NCI-H1092 treated with DMSO at 0.1 percent for 48 hours (cell line): ENCODE data around the gene UBA1.

Source experiments
- DNase-seq: peaks from one replicate; lab custom pipeline; 2025; lab: John Stamatoyannopoulos, UW

Gene UBA1

DNA sequence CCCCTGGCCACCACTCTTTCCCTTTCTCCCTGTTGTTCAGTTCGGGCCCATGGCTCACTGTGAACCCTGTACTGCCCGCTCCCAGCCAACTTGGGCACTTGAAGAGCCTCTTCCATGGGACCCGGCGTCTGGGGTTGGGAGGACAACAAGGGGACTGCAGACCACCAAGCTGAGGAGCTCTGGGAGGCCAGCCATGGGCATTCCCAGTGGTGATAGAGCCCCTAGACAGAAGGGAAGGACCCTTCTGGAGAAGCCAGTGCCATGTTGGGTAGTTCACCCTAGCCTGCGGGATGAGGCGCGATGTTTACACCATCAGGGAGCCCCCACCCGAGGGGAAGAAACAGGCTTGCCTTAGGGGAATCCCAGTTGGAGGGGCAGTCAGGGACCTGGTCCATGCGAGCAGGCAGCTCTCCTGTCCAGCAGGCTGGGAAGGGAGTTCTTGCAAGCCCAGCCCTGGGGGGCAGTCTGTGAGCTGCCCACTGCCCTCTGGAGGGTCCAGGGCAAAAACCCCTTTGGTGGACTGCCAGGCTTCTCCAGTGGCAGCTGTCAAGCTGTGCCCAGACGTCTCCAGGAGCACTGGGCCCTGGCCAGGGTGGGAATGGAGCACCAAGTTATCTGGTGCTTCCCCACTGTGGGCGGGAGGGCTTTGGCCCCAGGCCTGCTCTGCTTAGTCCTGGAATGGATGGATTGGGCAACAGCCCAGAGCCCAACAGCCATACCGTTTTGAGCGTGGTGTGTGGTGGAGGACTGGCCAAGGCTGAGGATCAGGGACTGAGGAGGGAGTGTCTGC, 23.7 kb upstream of the UBA1 start:
- no peak for DNase-seq

DNA sequence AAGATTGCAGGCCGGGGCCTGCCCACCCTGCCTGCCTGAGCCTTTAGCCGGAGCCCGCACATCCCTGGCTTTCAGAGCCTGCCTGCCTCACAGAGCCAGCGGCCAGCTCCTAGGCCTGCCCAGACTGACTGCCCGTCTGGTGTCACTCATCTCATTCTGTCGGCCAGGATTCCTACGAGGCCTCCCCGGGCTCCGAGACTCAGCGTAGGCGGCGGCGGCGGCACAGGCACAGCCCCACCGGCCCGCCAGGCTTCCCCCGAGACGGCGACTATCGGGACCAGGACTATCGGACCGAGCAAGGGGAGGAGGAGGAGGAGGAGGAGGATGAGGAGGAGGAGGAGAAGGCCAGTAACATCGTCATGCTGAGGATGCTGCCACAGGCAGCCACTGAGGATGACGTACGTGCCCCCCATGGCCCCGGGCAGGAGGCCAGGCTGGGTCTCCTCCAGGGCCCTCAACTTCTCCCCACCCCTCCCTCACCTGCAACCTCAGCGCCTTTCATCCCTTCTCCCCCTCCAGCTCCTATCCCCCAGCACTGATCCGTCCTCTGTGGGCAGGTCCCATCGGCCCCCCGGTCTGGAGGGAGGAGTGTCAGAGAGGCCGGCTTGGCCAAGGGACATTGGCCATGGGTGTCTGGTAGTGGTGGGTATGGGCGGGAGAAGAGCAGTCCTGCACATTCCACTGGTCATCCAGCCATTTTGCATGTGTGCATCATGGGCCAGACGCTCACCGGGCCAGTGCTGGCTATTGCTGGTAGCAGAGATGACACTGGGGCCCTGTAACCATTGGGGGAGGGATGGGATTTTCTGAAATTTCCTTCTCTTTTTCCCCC, 22.6 kb upstream of the UBA1 start:
- DNase-seq, result no peak

DNA sequence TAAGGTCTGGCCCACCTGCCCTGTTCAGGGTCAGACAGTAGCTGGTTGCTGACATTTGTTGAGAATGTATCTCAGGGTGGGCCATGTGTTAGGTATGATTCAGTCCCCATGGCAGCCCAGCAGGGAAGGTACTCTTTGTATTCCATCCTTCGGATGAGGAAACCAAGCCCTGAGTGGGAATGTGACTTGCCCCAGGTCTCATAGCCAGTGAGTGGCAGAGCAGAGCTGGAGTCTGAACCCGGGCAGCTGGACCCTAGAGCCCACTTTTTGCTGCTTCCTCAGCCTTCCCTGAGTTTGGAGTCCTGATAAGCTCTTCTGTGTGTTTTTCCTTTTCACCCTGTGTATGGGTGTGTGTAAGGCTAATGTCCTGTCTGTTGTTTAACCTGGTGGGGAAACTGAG, 21.6 kb upstream of the UBA1 start:
- DNase-seq, result no peak

DNA sequence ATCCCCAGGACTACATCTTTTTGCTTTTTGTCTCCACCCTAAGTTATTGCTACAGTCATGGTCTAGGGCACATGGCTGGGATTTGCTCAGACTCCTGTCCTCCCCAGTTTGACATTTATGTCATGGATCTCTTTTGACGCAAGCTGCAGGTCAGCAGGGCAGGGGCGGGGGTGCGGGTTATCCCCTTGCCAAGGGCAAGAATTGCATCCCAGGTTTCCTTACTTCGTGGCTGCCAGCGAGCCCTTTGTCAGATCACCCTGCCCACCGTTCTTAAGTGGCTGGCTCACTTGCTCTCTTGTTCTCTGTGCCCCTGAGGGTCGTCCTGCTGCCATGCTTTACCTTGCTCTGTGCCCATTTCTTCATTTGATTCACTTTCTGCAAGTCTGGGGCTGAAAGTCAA, 21.1 kb upstream of the UBA1 start:
- no peak for DNase-seq

DNA sequence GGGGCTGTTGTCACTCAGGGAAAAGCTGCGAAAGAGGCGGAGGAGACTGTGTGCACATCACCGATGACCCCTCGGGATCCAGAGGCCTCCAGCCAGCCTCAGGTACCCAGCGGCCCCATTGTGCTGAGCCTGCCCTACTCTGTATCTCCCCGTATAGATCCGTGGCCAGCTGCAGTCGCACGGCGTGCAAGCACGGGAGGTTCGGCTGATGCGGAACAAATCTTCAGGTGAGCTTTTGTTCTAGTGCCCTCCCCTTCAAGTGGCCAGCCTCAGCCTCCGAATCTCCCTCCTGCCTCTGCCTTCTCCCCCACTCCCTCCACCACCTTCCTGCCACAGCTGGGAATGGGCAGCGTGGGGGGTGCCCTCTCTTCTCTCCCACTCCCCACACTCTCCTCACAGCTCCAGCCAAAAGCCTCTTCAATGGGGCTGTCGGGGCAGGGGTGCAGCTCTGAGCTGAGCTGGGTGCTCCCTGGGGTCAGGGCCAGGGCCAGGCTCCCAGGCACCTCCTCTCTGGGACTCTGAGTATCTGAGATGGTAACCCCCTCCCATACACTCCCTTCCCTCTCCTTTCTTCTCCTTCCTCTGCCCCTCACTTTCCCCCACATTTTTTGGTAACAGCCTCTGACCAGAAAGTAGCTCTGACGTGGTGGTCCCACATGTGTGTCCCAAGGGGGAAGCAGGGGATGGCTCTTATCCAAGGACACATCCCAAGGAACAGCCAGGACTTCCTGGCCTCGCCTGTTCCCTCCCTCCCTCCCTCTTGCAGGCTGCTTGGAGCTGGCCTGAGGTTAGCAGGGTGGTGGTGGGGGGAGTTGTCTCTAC, 20.4 kb upstream of the UBA1 start:
- no peak for DNase-seq

DNA sequence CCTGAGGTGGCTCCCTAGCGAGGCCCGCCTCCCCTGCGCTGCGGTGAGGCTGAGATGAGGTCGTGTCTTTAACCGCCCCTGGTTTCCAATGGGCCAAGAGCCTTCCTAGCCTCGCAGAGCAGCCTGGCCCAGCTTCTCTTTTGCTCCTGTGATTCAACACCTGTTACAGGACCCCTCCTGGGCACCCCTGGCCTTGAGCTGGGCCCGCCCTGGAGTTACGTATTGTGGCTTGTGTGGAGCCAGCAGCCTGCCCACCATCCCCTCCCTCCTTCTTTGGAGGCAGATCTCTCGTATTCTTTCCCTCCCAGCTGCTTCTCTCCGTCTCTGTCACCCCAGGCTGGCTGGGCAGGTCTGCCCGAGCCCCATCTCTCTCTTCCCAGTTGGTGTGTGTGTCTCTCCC, 19.3 kb upstream of the UBA1 start:
- DNase-seq, result no peak

DNA sequence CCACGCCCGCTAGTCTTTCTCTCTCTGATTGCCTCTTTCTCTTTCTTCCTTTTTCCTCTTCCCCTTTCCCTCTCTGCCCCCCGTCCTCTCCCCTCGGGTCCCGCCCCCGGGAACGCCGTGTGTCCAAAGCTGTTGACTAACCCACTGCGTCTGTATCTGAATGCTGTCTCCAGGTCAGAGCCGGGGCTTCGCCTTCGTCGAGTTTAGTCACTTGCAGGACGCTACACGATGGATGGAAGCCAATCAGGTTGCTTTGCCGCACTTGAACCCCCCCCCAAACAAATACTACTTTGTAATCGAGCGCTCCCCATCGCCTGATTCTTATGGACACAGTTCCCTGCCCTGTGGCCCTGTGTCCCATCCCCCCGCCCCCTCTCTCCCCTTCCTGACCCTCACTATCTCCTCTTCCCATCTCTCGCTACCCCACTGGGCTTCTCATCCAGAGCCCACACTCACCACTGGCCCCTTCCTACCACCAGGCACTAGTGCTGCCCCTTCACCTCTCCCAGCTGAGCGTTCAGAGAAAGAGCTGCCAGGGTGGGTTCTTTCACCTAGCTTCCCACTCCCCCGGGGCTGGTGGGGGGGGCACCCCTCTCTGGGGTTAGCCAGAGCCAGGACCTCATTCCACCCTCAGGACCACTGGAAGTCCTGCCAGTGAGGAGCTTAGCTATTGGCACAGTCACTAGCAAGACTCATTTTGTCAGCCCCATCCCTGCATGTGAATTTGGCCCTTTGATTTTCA, 18.6 kb upstream of the UBA1 start:
- DNase-seq, result no peak

DNA sequence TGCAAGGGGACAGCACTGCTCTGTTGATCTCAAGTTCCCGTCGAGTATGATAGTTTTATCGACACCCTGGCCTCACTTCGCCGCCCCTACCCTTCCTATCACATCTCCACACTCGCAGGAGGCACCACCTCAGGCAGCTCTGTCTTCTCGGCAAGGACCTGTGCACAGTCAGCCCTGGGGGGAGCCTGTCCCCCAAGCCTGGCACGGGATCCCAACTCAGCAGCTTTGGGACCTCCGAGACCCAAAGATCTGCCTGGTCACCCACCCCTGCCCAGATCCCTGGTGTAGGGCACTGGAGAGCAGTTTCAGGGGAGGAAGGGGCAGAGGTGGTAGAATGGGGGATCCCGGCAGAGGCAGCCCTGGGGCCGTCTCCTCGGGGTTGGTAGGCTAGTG, 18.0 kb upstream of the UBA1 start:
- DNase-seq, result no peak

DNA sequence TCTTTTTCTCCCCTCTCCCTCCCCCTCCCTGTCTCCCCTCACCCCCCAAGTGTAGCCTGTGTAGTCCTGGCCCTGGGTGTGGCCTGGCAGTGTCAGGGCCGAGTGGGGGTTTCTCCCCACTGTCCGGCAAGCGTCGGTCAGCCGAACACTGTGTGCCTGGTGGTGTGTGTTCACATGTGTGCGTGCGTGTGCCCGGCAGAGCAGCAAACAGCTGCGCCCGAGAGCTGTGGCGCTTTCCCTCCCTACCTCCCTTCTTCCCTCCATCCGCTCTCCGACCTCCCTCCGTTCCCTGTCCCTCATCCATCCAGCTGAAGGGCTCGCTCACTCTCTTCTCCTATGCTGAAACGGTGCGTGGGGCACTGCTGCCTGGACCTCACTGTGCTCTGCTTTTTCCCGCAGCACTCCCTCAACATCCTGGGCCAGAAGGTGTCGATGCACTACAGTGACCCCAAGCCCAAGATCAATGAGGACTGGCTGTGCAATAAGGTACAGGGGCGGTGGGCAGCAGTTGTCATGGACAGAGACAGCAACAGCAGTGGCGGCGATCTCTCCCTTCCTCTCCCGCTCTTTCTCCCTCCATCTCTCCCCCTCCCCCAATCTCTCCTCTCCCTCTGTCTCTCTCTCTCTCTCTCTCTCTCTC, 17.4 kb upstream of the UBA1 start:
- no peak for DNase-seq

DNA sequence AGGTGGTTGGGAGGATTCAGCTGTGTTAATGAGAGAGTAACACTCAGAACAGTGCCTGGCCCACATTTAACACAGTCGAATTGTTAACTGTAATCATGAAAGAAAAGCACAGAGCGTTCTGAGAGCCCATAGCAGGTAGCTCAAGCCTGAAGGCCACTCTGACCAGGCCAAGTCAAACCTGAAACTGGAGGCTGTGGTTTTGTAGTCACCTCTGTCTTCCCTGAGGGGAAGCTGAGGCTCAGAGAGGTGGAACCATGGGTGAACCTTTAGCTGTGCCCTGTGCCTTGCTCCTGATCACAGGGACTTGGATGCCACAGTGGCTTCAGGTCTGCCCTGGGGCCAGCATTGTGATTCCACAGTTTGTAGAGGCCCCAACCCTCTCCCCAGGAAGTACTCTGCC, 16.6 kb upstream of the UBA1 start:
- no peak for DNase-seq

DNA sequence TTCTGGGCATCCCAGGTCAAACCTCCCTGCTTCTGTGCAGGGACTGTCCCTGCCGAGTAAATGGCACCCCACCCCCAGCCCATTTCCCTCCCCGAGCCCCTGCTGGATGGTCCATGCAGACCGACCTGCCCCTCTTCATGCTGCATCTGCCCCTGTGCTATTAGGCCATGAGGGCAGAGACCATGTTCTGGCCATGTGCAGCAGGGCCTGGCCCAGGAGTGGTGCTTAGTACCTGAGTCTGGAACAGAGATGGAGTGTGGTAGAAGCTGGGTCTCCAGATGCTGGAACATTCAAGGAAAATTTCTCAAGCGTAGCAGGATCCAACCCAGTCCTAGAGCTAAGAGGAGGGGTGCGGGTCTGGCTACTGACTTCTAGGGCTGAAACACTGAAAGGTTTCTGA, 15.3 kb upstream of the UBA1 start:
- DNase-seq, result no peak

DNA sequence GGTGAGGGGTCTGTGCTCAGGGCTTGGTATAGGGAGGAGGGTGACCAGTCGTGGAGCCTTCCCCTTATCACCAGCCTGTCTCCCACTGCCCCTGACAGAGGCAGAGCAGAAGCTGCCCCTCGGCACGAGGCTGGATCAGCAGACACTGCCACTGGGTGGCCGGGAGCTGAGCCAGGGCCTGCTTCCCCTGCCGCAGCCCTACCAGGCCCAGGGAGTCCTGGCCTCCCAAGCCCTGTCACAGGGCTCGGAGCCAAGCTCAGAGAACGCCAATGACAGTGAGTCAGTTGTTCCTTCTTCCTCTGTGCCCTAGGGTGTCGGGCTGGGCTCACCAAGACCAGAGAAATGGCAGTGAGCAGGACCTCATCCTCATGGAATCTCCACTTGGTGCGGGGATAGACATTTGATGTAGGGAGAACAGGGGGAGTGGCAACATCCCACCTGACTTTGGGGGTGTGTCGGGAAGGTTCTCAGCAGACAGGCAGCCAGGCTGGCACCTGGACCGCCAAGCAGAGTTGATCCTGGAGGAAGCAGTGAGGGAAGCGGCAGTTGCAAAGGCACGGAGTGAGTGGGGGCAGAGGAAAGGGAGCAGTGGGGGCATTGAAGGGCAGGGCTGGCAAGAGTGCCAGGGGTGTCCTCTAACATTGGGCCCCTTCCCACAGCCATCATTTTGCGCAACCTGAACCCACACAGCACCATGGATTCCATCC, 14.3 kb upstream of the UBA1 start:
- no peak for DNase-seq

DNA sequence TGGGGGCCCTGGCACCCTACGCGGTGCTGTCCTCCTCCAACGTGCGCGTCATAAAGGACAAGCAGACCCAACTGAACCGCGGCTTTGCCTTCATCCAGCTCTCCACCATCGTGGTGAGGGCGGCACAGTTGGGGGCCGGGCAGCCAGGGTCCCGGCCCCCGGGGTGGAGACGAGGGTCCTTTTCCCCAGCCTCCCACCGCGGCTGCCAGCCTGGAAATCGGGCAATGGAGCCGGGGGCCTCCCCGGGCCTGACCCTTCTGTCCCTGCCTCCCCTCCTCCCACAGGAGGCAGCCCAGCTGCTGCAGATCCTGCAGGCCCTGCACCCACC, 13.7 kb upstream of the UBA1 start:
- no peak for DNase-seq

DNA sequence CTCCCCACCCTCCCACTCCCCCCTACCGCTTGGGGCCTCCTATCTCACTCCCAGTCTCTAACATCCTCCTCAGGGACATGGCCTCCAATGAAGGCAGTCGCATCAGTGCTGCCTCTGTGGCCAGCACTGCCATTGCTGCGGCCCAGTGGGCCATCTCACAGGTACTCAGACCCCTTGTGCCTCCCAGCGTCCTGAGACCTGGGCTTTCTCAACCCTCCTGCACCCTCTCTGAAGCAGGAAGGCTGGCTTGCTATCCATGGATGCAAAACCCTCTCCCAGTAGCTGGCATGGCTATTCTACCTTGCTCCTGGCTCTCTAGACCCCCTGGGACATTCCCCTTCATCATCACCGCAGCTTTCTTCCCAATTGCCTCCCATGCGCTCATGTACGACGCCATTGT, 13.3 kb upstream of the UBA1 start:
- no peak for DNase-seq

DNA sequence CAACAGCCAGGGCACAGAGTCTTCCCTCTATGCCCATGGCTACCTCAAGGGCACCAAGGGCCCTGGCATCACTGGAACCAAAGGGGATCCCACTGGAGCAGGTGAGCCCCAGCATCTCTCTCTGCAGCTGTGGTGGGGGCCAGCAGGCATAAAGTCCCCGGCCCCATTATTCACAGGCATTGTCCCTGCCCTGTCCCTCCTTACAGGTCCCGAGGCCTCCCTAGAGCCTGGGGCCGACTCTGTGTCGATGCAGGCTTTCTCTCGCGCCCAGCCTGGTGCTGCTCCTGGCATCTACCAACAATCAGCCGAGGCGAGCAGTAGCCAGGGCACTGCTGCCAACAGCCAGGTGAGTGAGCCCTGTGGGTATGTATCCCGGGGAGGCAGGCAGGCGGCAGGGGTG, 12.3 kb upstream of the UBA1 start:
- DNase-seq, result no peak

DNA sequence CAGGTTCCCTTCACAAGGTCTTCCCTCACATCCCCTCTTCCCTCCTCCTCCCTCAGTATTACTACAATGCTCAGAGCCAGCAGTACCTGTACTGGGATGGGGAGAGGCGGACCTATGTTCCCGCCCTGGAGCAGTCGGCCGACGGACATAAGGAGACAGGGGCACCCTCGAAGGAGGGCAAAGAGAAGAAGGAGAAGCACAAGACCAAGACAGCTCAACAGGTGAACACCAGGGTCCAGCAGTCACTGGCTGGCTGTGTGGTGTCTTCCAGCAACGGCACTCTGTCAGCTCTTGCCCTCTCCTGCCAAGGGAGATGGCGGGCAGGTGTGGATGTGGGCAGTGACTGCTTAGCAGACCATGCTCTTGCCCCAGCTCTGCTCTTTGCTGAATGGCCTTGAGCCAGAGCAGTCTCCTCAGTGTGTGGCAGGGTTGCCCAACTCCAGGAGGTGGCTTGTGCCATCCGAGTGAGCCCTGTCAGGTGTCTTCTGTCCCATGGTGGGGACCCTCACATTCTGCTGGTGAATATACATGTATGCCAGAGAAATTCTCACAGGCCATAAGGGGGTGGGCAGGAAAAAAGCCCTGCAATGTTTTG, 11.4 kb upstream of the UBA1 start:
- DNase-seq, result no peak

DNA sequence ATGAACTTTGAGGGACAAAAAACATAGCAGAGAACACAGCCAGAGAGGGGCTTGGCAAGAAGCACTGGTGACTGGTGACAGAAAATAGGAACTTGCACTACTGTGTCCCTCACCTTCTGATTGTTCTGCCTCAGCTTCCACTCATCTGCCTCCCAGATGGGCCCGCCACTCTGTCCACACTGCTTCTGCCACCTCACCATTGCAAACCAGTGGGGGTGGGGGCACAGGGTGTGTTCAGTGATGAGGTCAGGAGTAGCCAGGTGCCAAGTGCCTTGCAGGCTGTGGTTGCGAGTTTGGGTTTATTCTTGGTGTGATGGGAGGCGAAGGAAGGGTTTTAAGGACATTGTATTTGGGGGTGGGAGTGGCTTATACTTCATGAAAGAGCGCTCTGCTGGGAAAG, 9.1 kb upstream of the UBA1 start:
- no peak for DNase-seq

DNA sequence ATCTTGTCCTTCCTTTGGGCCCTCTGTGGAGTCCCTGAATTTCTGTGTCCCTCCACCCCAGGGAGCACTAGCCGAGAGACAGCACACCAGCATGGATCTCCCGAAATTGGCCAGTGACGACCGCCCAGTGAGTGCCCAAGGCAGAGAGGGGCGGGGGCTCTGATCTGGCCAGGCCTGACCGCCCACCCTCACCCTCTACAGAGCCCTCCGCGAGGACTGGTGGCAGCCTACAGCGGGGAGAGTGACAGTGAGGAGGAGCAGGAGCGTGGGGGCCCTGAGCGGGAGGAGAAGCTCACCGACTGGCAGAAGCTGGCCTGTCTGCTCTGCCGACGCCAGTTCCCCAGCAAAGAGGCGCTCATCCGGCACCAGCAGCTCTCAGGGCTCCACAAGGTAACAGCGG, 8.4 kb upstream of the UBA1 start:
- no peak for DNase-seq

DNA sequence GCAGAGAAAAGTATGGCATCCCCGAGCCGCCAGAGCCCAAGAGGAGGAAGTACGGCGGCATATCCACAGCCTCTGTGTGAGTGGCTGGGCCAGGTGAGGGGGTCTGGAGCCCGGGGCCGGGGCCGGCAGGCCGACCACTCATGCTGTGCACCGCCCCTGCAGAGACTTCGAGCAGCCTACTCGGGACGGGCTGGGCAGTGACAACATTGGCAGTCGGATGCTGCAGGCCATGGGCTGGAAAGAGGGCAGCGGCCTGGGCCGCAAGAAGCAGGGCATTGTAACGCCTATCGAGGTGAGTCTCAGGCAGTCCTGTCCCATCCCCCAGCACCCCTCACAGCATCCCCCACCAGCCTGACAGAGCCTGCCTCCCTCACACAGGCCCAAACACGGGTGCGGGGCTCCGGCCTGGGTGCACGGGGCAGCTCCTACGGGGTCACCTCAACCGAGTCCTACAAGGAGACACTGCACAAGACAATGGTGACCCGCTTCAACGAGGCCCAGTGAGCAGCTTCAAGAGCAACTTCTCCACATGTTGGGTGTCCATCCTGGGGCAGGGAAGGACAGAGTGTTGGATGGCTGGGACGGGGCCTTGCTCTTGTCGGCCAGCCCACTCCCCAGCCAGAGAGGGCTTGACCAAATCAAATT, 7.4 kb upstream of the UBA1 start:
- DNase-seq, result no peak

DNA sequence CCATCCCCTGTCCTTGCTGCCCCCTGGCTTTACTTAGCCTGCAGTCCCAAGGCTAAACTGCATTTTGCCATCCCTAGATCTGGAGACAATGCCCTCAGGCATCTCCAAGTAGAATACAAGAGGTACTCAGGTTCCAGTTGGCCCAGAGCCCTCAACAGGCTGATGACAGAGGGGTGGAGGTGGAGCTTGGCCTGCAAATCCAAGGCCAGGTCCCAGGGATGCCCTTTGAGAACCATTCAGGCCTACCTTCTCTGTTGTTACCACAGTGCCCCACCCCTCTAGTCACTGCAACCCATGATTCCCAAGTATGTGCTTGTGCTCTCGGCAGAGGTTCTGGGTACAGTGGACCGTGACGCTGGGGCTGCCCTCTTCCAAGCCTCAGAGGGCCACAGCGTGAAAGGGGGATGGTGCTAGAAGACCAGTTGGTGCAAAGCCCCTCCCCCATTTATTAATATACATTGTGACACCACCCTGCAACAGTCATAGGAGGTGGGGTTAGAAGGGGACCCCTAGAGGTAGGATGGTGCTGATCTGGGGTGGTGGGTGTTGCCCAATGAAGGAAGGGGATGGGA, 6.4 kb upstream of the UBA1 start:
- no peak for DNase-seq
